Natural killer cell (primary cell): ENCODE data around the gene TMTC2. TPM values are rescaled to one million over a fixed set of nuclear protein-coding genes. Genes with fewer than 3 reads are reported as not detected.

Experiments used
- ATAC-seq, 3 donors: fragments of 150-1000 bp in 2 of 3; fragments of 200-7000 bp in 1 of 3; cut with Tn5 transposase; 1 replicate in 1 of 3; 2 replicates in 2 of 3; pipeline ENCODE4 v1.10.0; 2021; ENCODE audit warnings: mild to moderate bottlenecking in 2 of 3, moderate library complexity in 2 of 3
- DNase-seq, 2 donors: peaks; one replicate each; pipeline versions ENCODE4 v3.0.0 to v3.0.0-alpha.2; 2013 to 2021; ENCODE audit warnings: mixed read lengths in 1 of 2
- H3K27ac ChIP-seq: one replicate; pipeline ENCODE4 v1.5.1; 2013; ENCODE audit warnings: mild to moderate bottlenecking, low read length
- H3K27me3 ChIP-seq: one replicate; pipeline ENCODE4 v1.6.1; 2013; ENCODE audit warnings: low read length; ENCODE audit not compliant: control insufficient read depth, insufficient read depth
- H3K36me3 ChIP-seq: one replicate; pipeline ENCODE4 v1.6.1; 2013; ENCODE audit warnings: low read length; ENCODE audit not compliant: control insufficient read depth, insufficient read depth
- H3K4me1 ChIP-seq: one replicate; pipeline ENCODE4 v1.6.1; 2013; ENCODE audit warnings: low read length; ENCODE audit not compliant: control insufficient read depth, insufficient read depth
- H3K4me3 ChIP-seq: one replicate; pipeline ENCODE4 v1.5.1; 2013; ENCODE audit warnings: low read length
- H3K9me3 ChIP-seq: one replicate; pipeline ENCODE4 v1.6.1; 2013; ENCODE audit warnings: low read length; ENCODE audit not compliant: control insufficient read depth, insufficient read depth
- H3K27ac Mint-ChIP-seq, 2 donors: one replicate each; pipeline ENCODE4 v1.8.0; 2022; ENCODE audit warnings: mild to moderate bottlenecking in 2 of 2, mixed read lengths in 2 of 2, moderate library complexity in 1 of 2
- H3K27me3 Mint-ChIP-seq, 2 donors: one replicate each; pipeline ENCODE4 v1.8.0; 2022; ENCODE audit warnings: low read depth in 2 of 2, mixed read lengths in 2 of 2
- H3K36me3 Mint-ChIP-seq: one replicate; pipeline ENCODE4 v1.8.0; 2022; ENCODE audit warnings: mixed read lengths
- H3K4me1 Mint-ChIP-seq, 2 donors: one replicate each; pipeline ENCODE4 v1.8.0; 2022; ENCODE audit warnings: mixed read lengths in 2 of 2
- H3K4me3 Mint-ChIP-seq: one replicate; pipeline ENCODE4 v1.8.0; 2022; ENCODE audit warnings: mild to moderate bottlenecking, moderate library complexity, mixed read lengths
- H3K9me3 Mint-ChIP-seq, 2 donors: one replicate each; pipeline ENCODE4 v1.8.0; 2022; ENCODE audit warnings: mixed read lengths in 2 of 2
- CTCF ChIP-seq: fragments of 200-600 bp; IDR thresholded peaks from one replicate; pipeline ENCODE4 v1.8.0; 2022; ENCODE audit warnings: antibody characterized with exemption
- WGBS: methylation state at CpG from one replicate; pipeline ENCODE4 v1.1.7; 2013; ENCODE audit warnings: missing lambda C conversion rate; ENCODE audit not compliant: insufficient coverage; 5-methylcytosine and 5-hydroxymethylcytosine counted together
- intact Hi-C: fragments of 100-400 bp; cut with micrococcal nuclease; formaldehyde crosslinking; loops from one replicate; pipeline ENCODE4 v1.14.2; 2022
- total RNA-seq, 4 donors: library from RNA; stranded (reverse); fragments of 120-200 nt in 1 of 4; gene quantifications; one replicate each; pipeline versions ENCODE4 v1.2.3 to v1.2.4, GENCODE V29; 2013 to 2022

Gene TMTC2
- total RNA-seq, 3 donors from 2014 or later (not counting 1 experiment from before 2014, with no cell fraction given): 1.4 to 2.3 (median 1.6) TPM

GRCh38 chr12:83092129-83092528 is 405.4 kb downstream of the TMTC2 start:
- no peak overlapping the region for H3K27ac Mint-ChIP-seq
- Histone ChIP-seq H3K9me3 (no peaks in the 10 kb centered on the region), H3K4me1 (no peaks in the 10 kb centered on the region), H3K27ac (no peak overlapping the region), H3K27me3 (no peaks in the 10 kb centered on the region), H3K36me3 (no peaks in the 10 kb centered on the region), H3K4me3 (no peak overlapping the region)
- no peak for TF ChIP-seq CTCF
- DNase-seq (no peak), ATAC-seq (no peak)
- no peak overlapping the region for H3K4me3 Mint-ChIP-seq
- 75% methylated on average over 1 of the region's 1 CpG for whole genome bisulfite sequencing
- intact Hi-C loops: no loop called here
- no peaks in the 10 kb centered on the region for H3K4me1 Mint-ChIP-seq
- H3K9me3 Mint-ChIP-seq: peaks cover 17 to 20% of the 10 kb centered on the region in 2 donors
- H3K27me3 Mint-ChIP-seq: no peaks in the 10 kb centered on the region
- H3K36me3 Mint-ChIP-seq: no peaks in the 10 kb centered on the region

GRCh38 chr12:83092606-83093005 is 405.9 kb downstream of the TMTC2 start:
- H3K36me3 ChIP-seq: no peaks in the 10 kb centered on the region
- Mint-ChIP-seq H3K36me3 (no peaks in the 10 kb centered on the region), H3K9me3 (peaks cover 17% of the 10 kb centered on the region in 2 donors), H3K27me3 (no peaks in the 10 kb centered on the region), H3K4me3 (no peak overlapping the region), H3K27ac (no peak overlapping the region), H3K4me1 (no peaks in the 10 kb centered on the region)
- no peak overlapping the region for H3K27ac ChIP-seq
- ATAC-seq (no peak), DNase-seq (no peak)
- no peak for TF ChIP-seq CTCF
- H3K4me3 ChIP-seq: no peak overlapping the region
- H3K27me3 ChIP-seq: no peaks in the 10 kb centered on the region
- H3K9me3 ChIP-seq: no peaks in the 10 kb centered on the region
- 84% methylated on average over 4 of the region's 5 CpGs for WGBS
- H3K4me1 ChIP-seq: no peaks in the 10 kb centered on the region
- intact Hi-C loops: no loop called here

DNA sequence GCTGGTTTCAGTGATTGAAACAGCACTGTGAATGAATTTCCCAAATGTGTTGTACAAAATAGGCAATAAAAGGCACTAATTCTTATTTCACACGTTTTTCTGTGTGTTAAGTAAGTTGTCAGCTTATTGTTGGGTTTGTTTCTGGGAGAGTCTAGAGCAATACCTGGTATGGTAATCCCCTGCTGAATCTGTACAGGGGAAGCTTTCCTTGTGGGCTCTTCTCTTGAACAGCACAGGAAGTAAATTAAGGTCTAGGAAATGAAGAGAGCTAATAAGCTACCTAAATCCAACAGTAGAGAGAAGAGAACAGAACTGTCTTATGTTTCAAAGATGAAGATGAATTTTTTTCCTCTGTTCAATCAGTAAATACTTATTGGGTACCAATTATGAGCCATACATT is 406.7 kb downstream of the TMTC2 start:
- DNase-seq (no peak), ATAC-seq (no peak)
- Histone ChIP-seq H3K27ac (no peak overlapping the region), H3K4me1 (no peaks in the 10 kb centered on the region), H3K36me3 (no peaks in the 10 kb centered on the region), H3K4me3 (no peak overlapping the region), H3K9me3 (no peaks in the 10 kb centered on the region), H3K27me3 (no peaks in the 10 kb centered on the region)
- Mint-ChIP-seq H3K27ac (no peak overlapping the region), H3K4me3 (no peak overlapping the region), H3K4me1 (no peaks in the 10 kb centered on the region), H3K27me3 (no peaks in the 10 kb centered on the region), H3K36me3 (no peaks in the 10 kb centered on the region), H3K9me3 (peaks cover 17 to 22% of the 10 kb centered on the region in 2 donors)
- WGBS: 50% methylated on average over 1 of the region's 1 CpG
- TF ChIP-seq CTCF: no peak
- intact Hi-C loops: no loop called here

DNA sequence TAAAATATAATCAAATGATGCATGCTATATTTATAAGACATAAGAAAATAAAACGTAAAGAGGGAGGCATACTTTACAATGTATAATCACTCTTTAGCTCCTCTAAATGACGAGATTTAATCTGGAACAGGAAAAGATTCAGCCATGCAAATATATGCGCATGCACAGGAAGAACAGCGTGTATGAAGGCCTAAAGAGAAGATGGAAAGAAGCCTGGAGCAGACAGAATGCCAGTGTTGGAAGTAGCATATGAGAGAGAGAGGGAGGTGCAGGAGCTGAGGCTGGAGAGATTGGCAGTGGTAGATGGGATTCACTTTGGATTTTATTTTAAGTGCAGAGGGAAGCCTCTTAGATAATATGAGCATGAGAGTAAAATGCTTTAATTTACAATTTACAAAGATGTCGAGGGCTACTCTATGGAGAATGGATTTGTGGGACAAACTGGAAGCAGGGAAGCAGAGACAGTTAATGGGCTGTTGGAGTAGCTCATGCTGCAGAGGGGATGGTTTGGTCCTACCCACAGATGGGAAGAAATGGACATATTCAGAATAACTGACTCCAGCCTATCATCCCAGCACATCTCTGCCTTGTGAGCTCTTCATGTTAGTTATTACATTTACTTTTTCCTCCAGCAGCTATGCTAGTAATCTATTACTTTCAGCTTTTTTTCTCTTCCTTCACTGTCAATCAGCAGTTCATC is 411.1 kb downstream of the TMTC2 start:
- intact Hi-C loops: no loop called here
- Histone ChIP-seq H3K27me3 (no peaks in the 10 kb centered on the region), H3K4me3 (no peak overlapping the region), H3K27ac (no peak overlapping the region), H3K4me1 (no peaks in the 10 kb centered on the region), H3K36me3 (no peaks in the 10 kb centered on the region), H3K9me3 (no peaks in the 10 kb centered on the region)
- peaks cover 17 to 20% of the 10 kb centered on the region in 2 donors for H3K9me3 Mint-ChIP-seq
- no peak overlapping the region for H3K27ac Mint-ChIP-seq
- H3K27me3 Mint-ChIP-seq: no peaks in the 10 kb centered on the region
- H3K36me3 Mint-ChIP-seq: no peaks in the 10 kb centered on the region
- TF ChIP-seq CTCF: no peak
- H3K4me3 Mint-ChIP-seq: no peak overlapping the region
- DNase-seq: no peak
- H3K4me1 Mint-ChIP-seq: no peaks in the 10 kb centered on the region
- 83% methylated on average over 4 of the region's 5 CpGs for WGBS
- ATAC-seq: no peak
